NCI-H446 treated with DMSO at 0.1 percent for 48 hours (cell line): ENCODE data around the gene CLTB.

ENCODE experiments used
- DNase-seq: peaks from one replicate; lab custom pipeline; 2025; lab: John Stamatoyannopoulos, UW

The CLTB gene

DNA sequence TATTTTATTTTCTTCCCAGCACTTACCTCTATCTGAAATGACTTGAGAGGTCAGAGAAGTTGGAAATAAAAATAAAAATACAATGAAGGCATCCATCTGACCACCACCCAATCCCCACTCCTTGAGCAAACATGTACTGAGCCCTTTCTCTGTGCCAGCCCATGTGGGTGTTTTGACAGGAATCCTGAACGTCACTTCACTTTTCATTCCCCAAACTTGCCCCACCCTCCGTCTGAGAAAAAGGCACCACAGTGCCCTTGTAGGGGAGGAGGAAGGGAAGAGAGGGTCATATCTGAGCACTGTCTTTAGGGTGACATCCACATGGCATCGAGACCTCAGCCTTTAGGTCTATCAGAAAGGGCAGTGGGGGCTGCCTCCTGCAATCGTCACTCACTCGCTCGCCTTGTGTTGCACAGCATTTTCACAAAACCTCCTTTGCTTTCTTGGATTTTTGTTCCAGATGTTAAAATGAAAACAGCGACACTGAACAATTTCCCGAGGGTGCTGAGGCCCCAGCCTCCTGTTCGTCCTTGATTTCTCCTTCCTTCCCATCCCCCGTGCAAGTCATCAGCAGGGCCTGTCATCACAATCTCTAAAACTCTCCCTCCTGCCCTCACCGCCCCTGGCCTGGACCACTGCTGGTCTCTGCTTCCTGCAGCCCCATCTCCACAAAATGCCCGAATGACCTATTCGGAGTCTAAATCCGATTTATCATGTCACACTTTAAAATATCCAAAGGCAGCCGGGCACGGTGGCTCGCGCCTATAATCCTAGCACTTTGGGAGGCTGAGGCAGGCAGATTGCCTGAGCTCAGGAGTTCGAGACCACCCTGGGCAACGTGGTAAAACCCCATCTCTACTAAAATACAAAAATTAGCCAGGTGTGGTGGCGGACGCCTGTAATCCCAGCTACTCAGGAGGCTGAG, 14.8 kb downstream of the CLTB start:
- no peak for DNase-seq

DNA sequence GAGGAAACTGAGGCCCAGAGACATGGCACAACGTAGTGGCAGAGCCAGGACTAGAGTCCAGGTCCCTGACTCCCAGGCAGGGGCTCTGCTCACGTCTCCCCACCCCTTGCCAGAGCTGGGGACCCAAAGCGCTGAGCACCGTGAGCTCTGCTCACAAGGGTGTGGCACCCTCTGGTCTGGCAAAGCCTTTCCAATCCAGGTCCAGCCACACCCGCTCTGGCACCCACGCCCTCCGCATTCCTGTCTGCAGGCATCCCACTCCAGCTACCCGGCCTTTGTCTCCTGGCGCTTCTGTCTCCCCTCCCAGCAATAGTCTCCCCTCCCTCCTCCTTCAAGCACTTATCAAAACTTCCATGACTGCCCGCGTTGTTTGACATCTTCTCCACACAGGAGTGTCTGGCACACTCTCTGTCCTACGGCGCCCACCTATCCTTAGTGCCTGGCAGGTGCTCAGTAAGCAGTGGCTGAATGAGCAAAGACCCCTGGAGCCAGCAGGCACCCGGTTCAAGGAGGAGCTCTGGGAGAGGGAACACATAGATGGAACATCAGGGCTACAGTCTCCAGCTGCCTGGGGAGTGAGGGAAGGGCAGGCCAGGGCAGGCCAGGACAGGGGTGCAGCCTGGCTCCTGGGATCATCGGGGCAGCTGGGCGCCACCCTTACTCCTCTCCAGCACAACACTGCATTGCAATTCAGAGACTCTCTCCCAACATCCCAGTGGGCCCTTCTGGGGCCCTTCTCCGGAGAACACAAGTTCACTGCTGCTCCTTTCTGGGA, 15.8 kb downstream of the CLTB start:
- DNase-seq: no peak

DNA sequence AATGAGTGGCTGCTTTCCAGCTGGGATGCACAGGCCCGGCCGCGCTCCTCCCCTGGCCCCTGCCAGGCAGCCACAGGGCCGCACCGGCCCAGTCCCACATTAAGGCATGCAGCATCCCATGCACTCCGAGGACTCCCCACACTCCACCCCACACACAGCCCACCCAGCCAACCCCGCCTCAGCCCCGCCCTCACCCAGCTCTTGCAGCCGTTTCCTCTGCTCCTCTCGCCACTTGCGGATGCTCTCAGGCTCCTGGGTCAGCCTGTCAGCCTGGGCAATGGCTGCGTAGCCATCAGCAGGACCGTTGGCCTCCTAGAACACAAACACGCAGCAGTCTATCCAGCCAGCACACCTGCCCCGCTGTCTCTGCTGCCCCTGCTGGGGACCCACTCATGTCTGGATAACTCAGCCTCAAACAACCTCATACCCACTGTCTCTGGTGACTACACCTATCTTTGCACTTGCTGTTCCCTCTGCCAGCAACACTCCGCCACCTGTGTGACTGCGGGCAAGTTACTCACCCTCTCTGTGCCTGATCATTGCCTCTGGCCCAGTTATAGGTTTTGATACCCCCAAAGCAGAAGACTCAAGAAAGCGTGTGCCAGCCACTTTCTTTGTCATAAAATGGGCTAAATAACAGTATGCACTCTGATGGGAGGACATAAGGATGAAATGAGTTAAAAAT, 18.5 kb downstream of the CLTB start:
- DNase-seq: no peak

DNA sequence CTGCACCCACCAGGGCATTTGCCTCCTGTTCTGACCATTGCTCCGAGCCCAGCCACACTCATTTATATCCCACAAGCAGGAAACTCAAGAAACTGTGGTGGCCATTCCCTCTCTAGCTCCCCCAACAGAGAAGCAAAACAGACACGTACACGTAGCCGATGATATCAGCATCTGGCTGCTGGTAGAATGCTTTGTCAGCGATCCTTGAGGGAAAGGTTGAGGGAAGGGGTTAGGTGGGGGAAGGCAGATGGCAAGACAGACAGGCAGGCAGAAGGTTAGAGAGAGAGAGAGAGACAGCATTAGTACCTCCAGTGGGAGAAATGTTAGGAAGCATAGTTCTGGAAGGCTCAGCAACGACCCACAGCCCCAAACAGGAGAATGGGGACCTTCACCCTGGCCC, 20.0 kb downstream of the CLTB start:
- no peak for DNase-seq

DNA sequence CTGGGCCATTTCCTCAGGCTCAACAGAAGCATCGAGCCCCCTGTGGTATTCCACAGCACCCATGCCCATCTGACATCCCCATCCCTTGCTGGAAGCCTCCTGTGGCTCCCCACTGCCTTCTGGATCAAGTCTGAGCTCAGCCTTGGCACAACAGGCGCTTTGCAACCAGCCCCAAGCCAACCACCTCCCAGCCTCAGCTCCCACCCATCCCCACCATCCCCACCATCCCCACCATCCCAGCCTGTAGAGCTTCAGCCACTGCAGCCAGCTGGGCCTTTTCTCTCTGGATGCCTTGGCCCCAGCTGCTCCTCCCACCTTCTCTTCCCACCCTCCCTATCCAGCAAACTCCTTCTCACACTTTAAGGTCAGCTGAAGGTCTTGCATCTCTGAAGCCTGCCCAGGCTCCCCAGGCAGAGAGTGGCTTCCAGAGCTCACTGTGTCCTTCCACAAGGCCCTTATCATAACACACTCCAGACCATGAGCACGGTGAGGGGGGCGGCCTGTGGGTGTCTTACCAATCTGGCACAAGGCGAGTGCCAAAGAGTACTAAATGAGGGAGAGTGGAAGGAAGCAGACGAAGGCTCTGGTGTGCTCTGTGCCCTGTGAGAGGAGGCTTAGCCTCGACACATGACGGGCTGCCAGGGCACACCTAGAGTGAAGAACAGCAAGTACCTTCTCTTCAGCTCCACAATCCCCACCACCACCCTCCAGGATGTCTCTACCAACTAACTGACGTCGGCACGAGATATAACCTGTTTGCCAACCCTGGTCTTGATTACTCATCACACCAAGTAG, 21.3 kb downstream of the CLTB start:
- no peak for DNase-seq

DNA sequence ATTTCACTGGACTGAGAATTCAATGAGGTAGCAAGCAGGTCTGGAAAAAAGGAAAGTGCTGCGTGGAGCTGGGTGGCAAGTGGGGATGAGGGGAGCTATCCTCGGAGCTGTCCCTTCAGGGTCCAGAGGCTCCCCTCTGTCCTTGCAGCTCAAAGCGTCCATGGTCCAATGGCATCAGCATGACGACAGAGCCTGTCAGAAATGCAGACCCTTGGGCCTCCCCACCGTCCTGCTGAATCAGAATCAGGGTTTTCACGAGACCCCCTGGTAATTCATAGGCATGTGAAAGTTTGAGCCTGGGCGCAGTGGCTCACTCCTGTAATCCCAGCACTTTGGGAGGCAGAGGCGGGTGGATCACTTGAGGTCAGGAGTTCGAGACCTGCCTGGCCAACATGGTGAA, 22.2 kb downstream of the CLTB start:
- no peak for DNase-seq

DNA sequence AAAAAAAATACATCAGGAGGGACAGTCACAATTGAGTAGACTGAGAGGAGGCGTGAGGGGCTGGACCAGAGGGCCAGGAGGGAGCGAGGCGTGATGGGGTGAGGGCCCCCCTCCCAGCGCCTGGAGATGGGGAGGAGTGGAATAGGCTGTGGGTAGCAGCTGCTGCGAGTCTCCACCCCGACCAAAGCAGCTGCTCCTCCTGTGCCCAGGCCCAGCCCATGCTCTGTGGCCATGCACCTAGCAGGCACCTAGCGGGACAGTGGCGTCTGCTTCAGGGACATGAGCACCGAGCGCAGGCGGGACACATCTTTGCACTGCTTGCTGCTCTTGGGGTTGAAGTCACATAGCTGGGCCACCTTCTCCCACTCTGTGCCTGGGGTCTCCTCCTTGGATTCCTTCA, 23.8 kb downstream of the CLTB start:
- no peak for DNase-seq

DNA sequence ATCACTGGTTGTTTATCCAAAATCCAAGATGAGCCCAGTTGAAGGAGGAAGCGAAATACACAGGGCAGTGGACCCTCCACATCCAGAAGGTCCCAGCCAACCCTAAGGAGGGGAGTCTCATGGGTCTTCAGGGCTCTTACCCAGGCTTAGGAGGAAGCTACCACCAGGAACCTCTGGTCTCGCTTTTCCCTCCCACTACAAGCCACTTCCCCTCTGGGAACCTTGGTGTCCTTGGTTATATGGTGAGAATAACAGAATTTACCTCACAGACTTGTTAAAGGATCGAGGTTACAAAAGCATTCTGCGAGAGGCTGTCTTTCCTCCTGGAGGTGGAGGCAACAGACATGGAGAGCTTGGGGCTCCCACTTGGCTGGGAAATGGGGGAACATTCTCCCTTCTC, 24.3 kb downstream of the CLTB start:
- DNase-seq: no peak

DNA sequence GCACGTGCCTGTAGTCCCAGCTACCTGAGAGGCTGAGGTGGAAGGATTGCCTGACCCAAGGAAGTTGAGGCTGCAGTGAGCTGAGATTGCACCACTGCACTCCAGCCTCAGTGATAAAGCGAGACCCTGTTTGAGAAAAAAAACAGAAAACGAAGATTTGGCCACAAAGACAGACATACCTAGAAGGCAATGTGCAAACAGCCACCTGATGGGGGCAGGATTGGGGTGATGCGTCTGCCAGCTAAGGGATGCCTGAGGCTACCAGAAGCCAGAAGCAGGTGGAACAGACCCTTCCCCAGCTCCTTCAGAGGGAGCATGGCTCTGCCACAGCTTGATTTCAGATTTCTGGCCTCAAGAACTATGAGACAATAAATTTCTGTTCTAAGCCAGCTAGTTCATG, 24.9 kb downstream of the CLTB start:
- no peak for DNase-seq

DNA sequence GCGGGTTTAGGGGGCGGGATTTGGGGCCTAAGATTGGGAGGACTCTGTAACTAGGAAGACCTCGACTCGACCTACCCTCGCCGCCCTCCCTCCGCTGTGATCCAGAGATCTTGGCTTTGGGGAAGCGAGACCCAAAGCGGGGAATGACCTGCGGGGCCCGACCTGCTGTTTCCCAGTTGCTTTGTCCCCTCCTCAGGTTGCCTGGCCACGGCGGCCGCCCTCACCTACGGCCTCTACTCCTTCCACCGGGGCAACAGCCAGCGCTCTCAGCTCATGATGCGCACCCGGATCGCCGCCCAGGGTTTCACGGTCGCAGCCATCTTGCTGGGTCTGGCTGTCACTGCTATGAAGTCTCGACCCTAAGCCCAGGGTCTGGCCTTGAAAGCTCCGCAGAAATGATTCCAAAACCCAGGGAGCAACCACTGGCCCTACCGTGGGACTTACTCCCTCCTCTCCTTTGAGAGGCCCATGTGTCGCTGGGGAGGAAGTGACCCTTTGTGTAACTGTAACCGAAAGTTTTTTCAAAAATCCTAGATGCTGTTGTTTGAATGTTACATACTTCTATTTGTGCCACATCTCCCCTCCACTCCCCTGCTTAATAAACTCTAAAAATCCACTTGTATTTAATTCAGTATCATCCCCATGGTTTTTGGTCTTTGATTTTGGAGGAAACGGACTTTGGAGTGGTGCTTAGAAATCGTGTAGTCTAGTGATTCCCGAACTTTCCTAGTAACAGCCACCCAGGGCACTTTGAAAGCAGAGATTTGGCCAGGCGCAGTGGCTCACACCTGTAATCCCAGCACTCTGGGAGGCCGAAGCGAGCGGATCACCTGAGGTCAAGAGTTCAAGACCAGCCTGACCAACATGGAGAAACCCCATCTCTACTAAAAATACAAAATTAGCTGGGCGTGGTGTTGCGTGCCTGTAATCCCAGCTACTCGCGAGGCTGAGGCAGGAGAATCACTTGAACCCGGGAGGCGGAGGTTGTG, 26.9 kb downstream of the CLTB start:
- DNase-seq: no peak

DNA sequence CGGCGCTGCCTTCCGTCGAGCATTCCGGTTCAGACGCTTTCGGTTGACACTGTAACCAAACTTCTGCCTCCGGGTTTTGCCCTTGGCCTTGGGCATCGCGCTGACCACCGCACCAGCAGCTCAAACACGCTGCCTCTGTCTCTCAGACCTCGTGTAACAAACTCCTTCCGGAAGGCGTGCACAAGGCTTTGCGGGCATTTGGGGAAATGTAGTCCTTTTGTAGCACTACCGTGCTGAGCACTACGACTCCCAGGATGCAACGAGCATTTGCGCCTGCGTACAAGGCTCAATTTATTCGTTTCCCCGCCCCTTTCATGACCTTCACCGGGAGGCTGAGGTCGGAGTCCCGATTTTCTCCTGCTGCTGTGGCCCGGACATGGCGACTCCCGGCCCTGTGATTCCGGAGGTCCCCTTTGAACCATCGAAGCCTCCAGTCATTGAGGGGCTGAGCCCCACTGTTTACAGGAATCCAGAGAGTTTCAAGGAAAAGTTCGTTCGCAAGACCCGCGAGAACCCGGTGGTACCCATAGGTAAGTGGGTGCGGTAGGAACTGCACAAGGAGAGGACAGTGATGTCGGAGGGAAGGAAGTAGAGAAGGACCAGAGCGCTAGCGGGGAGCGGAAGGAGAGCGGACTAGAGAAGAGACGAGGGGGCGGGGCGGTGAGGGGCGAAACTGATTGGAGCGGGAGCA, 27.8 kb downstream of the CLTB start, which contains the start of the genes HIGD2A and NOP16:
HIGD2A (plus strand) TSS at position 308 of the 691 bp plus-strand sequence; CDS start at position 377, 69 bp downstream.
NOP16 (minus strand) TSS at position 155 of the 691 bp plus-strand sequence; CDS start at position 96, 59 bp downstream.
- DNase-seq: peak; percentile 95

DNA sequence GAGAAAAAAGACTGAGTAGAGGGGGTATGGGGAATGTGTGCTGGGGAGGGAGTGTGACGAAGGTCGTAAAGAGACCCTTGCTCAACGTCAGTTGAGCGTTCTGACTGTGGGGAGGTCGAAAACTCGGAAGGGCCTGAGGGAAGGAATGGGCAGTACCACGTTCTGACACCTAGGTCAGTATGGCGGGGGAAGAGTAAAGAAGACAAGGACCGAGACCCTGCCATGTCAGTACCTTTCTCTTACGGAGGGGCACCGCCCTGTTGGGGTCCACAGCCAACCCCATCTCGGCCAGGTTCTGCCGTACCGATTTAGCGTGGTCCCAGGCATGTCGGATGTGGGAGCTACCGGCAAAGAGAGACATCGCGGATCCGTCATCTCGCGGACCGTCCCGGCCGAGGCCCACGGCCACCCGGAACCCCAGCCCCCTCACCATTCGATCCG, 28.3 kb downstream of the CLTB start:
- DNase-seq: no peak

DNA sequence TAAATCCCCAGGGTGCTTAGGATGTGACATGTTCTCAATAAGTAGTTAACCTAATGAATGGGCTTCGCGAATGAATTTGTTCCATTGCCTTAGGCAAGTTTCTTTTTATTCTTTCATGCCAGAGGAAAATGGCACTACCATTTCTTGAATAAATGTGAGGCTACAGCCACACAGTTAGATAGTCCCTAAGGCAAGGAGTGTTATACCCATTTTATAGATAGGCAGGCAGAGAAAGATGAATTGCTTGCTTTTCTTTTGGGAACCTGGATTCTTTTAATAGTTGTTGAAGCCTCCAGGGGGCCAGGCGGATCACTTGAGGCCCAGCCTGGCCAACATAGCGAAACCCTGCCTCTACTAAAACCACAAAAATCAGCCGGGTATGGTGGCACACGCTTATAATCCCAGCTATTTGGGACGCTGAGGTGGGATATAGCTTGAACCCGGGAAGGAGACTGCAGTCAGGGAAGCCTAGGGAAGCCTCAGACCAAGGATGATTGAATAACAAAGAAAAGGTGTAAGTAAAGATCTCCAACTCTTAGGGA, 28.9 kb downstream of the CLTB start:
- no peak for DNase-seq

DNA sequence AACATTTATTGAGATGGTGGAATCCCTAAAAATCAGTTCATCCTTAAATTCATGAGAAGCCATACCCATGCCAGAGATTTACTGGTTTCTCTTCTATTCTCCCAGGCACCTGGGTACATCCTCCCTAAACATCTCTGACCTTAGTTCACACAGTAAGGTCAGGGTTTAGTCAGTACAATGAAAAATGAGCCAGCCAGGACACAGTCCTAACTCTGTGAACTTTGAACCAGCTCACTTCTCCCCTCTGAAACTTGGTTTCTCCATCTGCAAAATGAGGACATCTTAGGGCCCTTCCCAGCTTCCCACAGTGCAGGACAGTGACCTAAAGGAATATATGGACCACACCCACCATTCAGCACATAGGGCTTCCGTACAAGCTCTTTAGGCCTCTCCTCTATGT, 29.8 kb downstream of the CLTB start:
- DNase-seq: no peak

DNA sequence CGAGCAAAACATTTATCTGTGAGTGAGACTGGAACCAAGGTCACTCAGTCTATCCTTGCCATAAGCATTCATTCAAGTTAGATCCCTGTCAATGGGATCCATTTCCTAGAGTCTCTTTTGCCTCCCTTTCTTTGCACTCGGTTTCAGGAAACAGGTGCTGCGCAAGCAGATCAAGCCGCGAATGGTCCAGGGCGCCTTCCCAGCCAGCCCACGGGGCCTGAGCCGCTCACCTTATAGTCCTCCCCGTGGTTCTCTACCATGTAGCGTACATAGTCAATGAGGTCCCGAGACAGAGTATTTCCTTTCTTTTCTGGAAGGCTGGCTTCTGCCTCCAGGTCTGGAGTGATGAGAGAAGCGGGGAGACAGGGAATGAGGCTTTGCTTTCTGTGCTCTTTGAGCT, 31.3 kb downstream of the CLTB start:
- no peak for DNase-seq

DNA sequence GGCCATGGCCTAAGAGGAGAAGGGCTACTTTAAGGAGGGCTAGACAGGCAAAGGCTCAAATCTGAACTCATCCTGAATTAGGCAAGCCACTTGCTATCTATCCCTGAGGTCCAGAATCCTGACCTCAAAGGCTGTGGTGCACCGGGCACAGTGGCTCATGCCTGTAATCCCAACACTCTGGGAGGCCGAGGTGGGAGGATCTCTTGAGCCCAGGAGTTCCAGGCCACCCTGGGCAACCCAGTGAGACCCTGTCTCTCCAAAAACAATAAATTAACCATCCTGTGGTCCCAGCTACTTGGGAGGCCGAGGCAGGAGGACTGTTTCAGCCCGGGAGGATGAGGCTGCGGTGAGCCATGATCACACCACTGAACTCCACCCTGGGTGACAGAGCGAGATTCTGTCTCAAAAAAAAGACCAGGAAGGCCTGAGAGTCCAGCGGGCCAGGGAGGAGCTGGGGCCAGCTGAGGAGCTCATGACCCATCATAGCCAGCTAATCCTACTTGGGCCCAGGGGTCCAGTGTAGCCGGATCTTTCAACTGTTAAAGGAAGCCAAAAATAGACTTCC, 31.9 kb downstream of the CLTB start:
- no peak for DNase-seq

DNA sequence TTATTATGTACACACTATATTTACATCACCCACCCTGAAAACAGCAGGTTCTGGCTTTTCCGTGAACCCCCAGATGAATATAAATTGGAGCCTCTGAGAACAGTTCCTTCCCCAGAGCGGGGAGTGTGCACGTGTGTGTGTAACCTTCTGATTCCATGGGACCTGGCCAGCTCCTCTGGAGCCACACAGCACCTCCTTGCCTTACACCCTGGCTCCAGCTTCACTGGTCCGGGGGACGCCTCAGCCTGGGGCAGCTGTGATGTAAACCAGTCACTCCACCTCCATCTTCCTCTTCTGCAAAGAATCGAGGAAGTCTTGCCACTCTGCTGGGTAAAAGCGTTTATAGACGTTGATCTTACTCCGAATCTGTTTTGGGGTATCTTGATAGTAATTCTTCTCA, 32.4 kb downstream of the CLTB start:
- no peak for DNase-seq

DNA sequence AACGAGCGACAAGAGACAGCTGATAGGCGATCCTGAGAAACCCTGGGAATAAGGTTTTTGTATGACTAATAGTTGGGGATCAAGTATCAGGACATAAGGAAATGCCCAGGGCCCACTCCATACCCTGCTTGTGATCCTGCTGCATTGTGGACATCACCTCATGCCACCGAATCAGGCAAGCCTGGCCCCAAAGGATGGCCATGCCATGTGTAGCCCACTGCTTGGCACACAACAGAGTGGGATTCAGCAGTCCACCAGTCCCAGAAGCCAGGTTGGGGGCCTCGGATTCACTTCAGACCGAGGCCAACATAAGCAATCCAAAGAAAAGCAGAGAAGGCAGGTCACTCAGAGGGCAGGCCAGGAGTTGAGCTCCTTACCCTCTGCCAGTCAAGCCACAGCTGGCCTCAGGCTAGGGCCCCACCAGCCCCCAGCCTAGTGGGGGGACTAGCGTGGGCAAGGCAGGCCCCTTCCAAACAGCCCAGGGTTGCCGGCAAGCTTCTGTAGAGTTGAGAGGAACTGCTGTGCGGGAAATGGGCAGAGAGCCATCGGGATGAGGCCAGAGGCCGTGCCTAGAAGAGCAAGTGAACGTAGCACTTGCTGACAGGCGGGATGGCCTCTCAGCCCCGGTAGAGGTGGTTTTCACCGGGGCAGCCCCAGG, 33.0 kb downstream of the CLTB start:
- DNase-seq: no peak

DNA sequence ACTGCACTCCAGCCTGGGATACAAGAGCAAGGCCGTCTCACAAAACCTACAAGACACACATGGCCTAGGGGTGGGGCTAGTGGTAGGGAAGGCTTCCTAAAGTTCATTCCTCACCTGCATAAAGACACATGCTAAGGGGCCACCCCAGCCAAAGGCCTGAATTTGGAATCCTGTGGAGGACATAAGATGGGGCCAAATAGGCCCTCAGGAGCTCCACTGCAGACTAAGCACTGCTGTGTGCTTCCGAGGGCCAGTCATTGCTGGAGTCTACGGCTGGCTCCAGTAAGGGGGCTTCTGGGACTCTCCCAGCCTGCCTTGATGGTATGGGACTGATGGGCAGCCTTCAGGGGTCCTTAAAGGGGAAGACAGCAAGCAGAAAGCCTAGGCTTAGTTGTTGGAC, 33.6 kb downstream of the CLTB start:
- no peak for DNase-seq
